ENCODE measurements around the gene JARID2. TPM values are rescaled to one million over a fixed set of nuclear protein-coding genes. Genes with fewer than 3 reads are reported as not detected.

Gene JARID2
- total RNA-seq, 6 experiments from 2014 or later = 2.5 to 3.9 (median 3.0) TPM

DNA sequence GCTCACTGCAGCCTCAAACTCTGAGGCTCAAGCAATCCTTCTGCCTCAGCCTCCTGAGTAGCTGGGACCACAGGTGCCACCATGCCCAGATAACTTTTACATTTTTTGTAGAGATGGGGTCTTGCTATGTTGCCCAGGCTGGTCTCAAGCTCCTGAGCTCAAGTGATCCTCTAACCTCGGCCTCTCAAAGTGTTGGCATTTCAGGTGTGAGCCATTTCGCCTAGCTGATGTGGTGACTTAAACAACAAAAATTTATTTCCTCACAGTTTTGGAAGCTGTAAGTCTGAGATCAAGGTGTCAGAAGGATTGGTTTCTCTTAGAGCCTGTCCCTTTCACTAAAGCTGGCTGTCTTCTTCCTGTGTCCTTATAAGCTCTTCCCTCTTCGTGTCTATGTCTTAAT is 15.0 kb upstream of the JARID2 start:
- Histone ChIP-seq H3K4me3 (no peak overlapping the region), H3K36me3 (no peaks in the 10 kb centered on the region), H3K9me3 (no peaks in the 10 kb centered on the region), H3K4me1 (no peaks in the 10 kb centered on the region), H3K27ac (no peak overlapping the region), H3K27me3 (no peaks in the 10 kb centered on the region)
- no peak for ATAC-seq
- no peak for TF ChIP-seq POLR2A (IDR thresholded peaks at IDR 0.05)
- TF ChIP-seq, protein P1, sequence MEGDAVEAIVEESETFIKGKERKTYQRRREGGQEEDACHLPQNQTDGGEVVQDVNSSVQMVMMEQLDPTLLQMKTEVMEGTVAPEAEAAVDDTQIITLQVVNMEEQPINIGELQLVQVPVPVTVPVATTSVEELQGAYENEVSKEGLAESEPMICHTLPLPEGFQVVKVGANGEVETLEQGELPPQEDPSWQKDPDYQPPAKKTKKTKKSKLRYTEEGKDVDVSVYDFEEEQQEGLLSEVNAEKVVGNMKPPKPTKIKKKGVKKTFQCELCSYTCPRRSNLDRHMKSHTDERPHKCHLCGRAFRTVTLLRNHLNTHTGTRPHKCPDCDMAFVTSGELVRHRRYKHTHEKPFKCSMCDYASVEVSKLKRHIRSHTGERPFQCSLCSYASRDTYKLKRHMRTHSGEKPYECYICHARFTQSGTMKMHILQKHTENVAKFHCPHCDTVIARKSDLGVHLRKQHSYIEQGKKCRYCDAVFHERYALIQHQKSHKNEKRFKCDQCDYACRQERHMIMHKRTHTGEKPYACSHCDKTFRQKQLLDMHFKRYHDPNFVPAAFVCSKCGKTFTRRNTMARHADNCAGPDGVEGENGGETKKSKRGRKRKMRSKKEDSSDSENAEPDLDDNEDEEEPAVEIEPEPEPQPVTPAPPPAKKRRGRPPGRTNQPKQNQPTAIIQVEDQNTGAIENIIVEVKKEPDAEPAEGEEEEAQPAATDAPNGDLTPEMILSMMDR (IDR thresholded peaks at IDR 0.05) = no peak
- no peak for DNase-seq
- 92% methylated on average over 2 of the region's 3 CpGs for WGBS (ENCODE audit: insufficient coverage, low coverage, low lambda C conversion rate, missing lambda C conversion rate)
- intact Hi-C loops (cut with DNase I) = no loop called here

DNA sequence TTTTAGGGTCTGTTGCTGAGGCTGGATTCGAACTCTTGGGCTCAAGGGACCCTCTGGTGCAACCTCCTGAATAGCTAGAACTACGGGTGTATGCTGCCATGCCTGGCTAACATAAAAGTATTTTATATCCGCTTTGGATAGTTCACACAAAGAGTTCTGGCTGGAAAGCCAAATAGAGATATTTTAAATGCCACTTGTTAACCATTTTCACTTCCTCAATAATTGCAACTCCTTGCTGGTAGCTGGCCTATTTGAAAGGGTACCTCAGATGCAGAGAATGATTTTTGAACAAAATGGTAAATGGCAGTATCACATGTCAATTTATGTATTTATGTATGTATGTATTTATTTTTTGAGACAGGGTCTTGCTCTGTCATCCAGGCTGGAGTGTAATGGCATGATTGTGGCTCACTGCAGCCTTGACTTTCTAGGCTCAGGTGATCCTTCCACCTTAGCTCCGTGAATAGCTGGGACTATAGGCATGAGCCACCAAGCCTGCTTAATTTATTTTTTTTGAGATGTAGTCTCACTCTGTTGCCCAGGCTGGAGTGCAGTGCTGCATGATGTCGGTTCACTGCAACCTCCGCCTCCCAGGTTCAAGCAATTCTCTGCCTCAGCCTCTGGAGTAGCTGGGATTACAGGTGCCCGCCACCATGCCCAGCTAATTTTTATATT is 12.9 kb upstream of the JARID2 start:
- intact Hi-C loops (cut with DNase I) = no loop called here
- H3K4me3 ChIP-seq = no peak overlapping the region
- 71% methylated on average over 3 of the region's 7 CpGs for WGBS (ENCODE audit: insufficient coverage, low coverage, low lambda C conversion rate, missing lambda C conversion rate)
- ATAC-seq (no peak), DNase-seq (no peak)
- TF ChIP-seq, protein P1 (IDR thresholded peaks at IDR 0.05) = no peak
- no peaks in the 10 kb centered on the region for H3K9me3 ChIP-seq
- no peaks in the 10 kb centered on the region for H3K4me1 ChIP-seq
- H3K27ac ChIP-seq = no peak overlapping the region
- no peaks in the 10 kb centered on the region for H3K27me3 ChIP-seq
- no peaks in the 10 kb centered on the region for H3K36me3 ChIP-seq

GRCh38 chr6:15234068-15234758 is 11.7 kb upstream of the JARID2 start:
- no peak for ATAC-seq
- intact Hi-C loops (cut with DNase I) = no loop called here
- DNase-seq = no peak
- Histone ChIP-seq H3K4me3 (no peak overlapping the region), H3K36me3 (no peaks in the 10 kb centered on the region), H3K9me3 (no peaks in the 10 kb centered on the region), H3K4me1 (no peaks in the 10 kb centered on the region), H3K27me3 (no peaks in the 10 kb centered on the region), H3K27ac (no peak overlapping the region)
- WGBS (ENCODE audit: insufficient coverage, low coverage, low lambda C conversion rate, missing lambda C conversion rate) = 100% methylated on average over 2 of the region's 2 CpGs
- TF ChIP-seq, protein P1 (IDR thresholded peaks at IDR 0.05) = no peak
- no peak for TF ChIP-seq POLR2A (IDR thresholded peaks at IDR 0.05)

DNA sequence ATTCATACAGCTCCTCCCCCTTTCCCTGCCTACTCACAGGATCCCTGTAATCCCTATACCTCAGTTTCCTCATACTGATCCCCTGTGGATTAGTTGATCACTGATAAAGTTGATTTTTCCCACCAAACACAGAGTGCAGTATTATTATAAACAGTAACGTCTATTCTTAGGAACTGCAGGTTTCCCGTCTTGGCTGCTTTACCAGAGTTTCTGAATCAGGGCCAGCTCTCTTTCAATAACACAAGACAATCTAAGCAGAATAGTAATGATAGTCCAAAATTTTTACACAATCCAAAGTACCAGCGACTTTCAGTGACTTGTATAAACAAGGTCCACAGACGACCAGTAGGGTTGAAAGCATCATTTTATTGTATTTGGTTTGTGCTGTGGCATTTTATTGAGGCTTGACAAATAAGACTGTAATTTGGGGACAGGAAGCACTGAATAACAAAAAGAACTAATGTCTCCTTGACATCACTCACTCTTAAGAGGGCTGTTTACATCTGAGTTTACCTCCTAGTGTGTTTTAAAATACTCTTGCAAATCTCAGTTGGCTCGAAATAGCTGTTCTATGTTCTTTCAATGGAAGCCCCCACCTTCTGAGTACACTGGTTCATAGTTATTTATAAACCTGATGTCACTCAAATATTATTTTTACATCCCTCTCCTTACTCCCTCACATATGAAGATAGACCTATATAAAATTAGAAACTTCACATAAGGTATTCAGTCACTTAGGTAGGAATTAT is 6.1 kb upstream of the JARID2 start:
- intact Hi-C loops (cut with DNase I) = no loop called here
- WGBS (ENCODE audit: insufficient coverage, low coverage, low lambda C conversion rate, missing lambda C conversion rate) = 35% methylated on average over 5 of the region's 5 CpGs

More for the DNA sequence above, 6.1 kb upstream of the JARID2 start:
- Histone ChIP-seq H3K27ac (no peak overlapping the region), H3K4me3 (no peak overlapping the region), H3K4me1 (no peaks in the 10 kb centered on the region), H3K36me3 (no peaks in the 10 kb centered on the region), H3K27me3 (no peaks in the 10 kb centered on the region), H3K9me3 (no peaks in the 10 kb centered on the region)
- ATAC-seq (no peak), DNase-seq (no peak)
- TF ChIP-seq, protein P1 (IDR thresholded peaks at IDR 0.05) = no peak
- TF ChIP-seq POLR2A (IDR thresholded peaks at IDR 0.05) = no peak
